WTC11 (cell line): ENCODE results near the gene HORMAD1. TPM values are rescaled to one million over a fixed set of nuclear protein-coding genes. Genes with fewer than 3 reads are reported as not detected.

Source experiments
- ATAC-seq: fragments of 200-7000 bp; cut with Tn5 transposase; 2 replicates; pipeline ENCODE4 v1.10.0; 2021; ENCODE audit warnings: mild to moderate bottlenecking, moderate library complexity
- CTCF ChIA-PET: fragments of 300-600 bp; sonication (Branson Sonifier 250); formaldehyde crosslinking; loops from one replicate; lab custom pipeline; 2021; ENCODE audit warnings: antibody characterized with exemption; lab: Charles Lee
- POLR2A ChIA-PET: fragments of 350-600 bp; sonication (Branson Sonifier 250); formaldehyde crosslinking; loops from one replicate; lab custom pipeline; 2021; ENCODE audit warnings: antibody characterized with exemption; lab: Charles Lee
- DNase-seq: peaks from one replicate; pipeline ENCODE4 v3.0.0; 2021; ENCODE audit warnings: low spot score
- H3K27ac Mint-ChIP-seq: 2 replicates; pipeline ENCODE4 v1.8.0; 2021; ENCODE audit warnings: mixed read lengths
- H3K27me3 Mint-ChIP-seq: 2 replicates; pipeline ENCODE4 v1.8.0; 2021; ENCODE audit warnings: low read depth, mild to moderate bottlenecking, moderate library complexity, mixed read lengths
- H3K36me3 Mint-ChIP-seq: 2 replicates; pipeline ENCODE4 v1.8.0; 2021; ENCODE audit warnings: mixed read lengths
- H3K4me1 Mint-ChIP-seq: 2 replicates; pipeline ENCODE4 v1.8.0; 2022; ENCODE audit warnings: mixed read lengths
- H3K4me3 Mint-ChIP-seq: 2 replicates; pipeline ENCODE4 v1.8.0; 2021; ENCODE audit warnings: mild to moderate bottlenecking, moderate library complexity, mixed read lengths
- H3K9me3 Mint-ChIP-seq: 2 replicates; pipeline ENCODE4 v1.8.0; 2021; ENCODE audit warnings: mixed read lengths
- AFF4 ChIP-seq: sonication (generic); formaldehyde crosslinking; IDR thresholded peaks from 2 replicates; pipeline ENCODE4 v1.8.1; 2023; ENCODE audit warnings: mild to moderate bottlenecking, missing genetic modification reagents, borderline replicate concordance
- ATF3 ChIP-seq: sonication (generic); formaldehyde crosslinking; conservative IDR thresholded peaks from 2 replicates; pipeline ENCODE4 v1.8.1; 2022; ENCODE audit warnings: mild to moderate bottlenecking, missing genetic modification reagents
- CREB1 ChIP-seq: sonication (generic); formaldehyde crosslinking; IDR thresholded peaks from 2 replicates; pipeline ENCODE4 v1.8.0; 2023; ENCODE audit warnings: mild to moderate bottlenecking, missing genetic modification reagents
- E2F5 ChIP-seq: sonication (generic); formaldehyde crosslinking; IDR thresholded peaks from 2 replicates; pipeline ENCODE4 v1.8.1; 2022; ENCODE audit warnings: mild to moderate bottlenecking, moderate library complexity, missing genetic modification reagents
- FOXK1 ChIP-seq: sonication (generic); formaldehyde crosslinking; IDR thresholded peaks from 2 replicates; pipeline ENCODE4 v1.8.0; 2022; ENCODE audit warnings: mild to moderate bottlenecking, moderate library complexity, missing genetic modification reagents
- GRHL2 ChIP-seq: fragments of 250-450 bp; sonication (Bioruptor Pico); IDR thresholded peaks from 2 replicates; pipeline ENCODE4 v1.8.0; 2022; ENCODE audit warnings: mild to moderate bottlenecking, moderate library complexity; ENCODE audit not compliant: insufficient replicate concordance, severe bottlenecking
- HMGXB4 ChIP-seq: sonication (generic); formaldehyde crosslinking; IDR thresholded peaks from 2 replicates; pipeline ENCODE4 v1.8.1; 2023; ENCODE audit warnings: mild to moderate bottlenecking, moderate library complexity, missing genetic modification reagents
- IRF1 ChIP-seq: sonication (generic); formaldehyde crosslinking; IDR thresholded peaks from 2 replicates; pipeline ENCODE4 v1.8.0; 2023; ENCODE audit warnings: missing genetic modification reagents
- MAX ChIP-seq: sonication (generic); formaldehyde crosslinking; IDR thresholded peaks from 2 replicates; pipeline ENCODE4 v1.8.0; 2022; ENCODE audit warnings: mild to moderate bottlenecking, missing genetic modification reagents
- NR1H2 ChIP-seq: sonication (generic); formaldehyde crosslinking; IDR thresholded peaks from 2 replicates; pipeline ENCODE4 v1.9.0; 2021; ENCODE audit warnings: mild to moderate bottlenecking, moderate library complexity, missing genetic modification reagents
- SOX15 ChIP-seq: fragments of 250-450 bp; sonication (Bioruptor Pico); IDR thresholded peaks from 2 replicates; pipeline ENCODE4 v1.9.0; 2021; ENCODE audit warnings: mild to moderate bottlenecking
- TP53 ChIP-seq: sonication (generic); formaldehyde crosslinking; IDR thresholded peaks from 2 replicates; pipeline ENCODE4 v1.8.1; 2023; ENCODE audit warnings: mild to moderate bottlenecking, missing genetic modification reagents
- ZBTB21 ChIP-seq: sonication (generic); formaldehyde crosslinking; IDR thresholded peaks from 2 replicates; pipeline ENCODE4 v1.8.1; 2023; ENCODE audit warnings: mild to moderate bottlenecking, missing genetic modification reagents, borderline replicate concordance
- ZNF121 ChIP-seq: sonication (generic); formaldehyde crosslinking; IDR thresholded peaks from 2 replicates; pipeline ENCODE4 v1.8.0; 2023; ENCODE audit warnings: missing genetic modification reagents
- ZNF232 ChIP-seq: sonication (generic); formaldehyde crosslinking; IDR thresholded peaks from 2 replicates; pipeline ENCODE4 v1.8.0; 2022; ENCODE audit warnings: mild to moderate bottlenecking, missing genetic modification reagents
- ZNF416 ChIP-seq: fragments of 250-450 bp; sonication (Bioruptor Pico); IDR thresholded peaks from 2 replicates; pipeline ENCODE4 v1.9.0; 2021; ENCODE audit warnings: mild to moderate bottlenecking, inconsistent platforms
- ZNF671 ChIP-seq: fragments of 250-450 bp; sonication (Bioruptor Pico); IDR thresholded peaks from 2 replicates; pipeline ENCODE4 v1.8.0; 2021; ENCODE audit warnings: mild to moderate bottlenecking
- total RNA-seq: library from RNA; stranded (reverse); gene quantifications from 3 replicates; pipeline ENCODE4 v1.2.3, GENCODE V29; 2021

Gene HORMAD1
- total RNA-seq, 1 experiment from 2014 or later, result not detected

GRCh38 chr1:150686275-150686674 is 34.4 kb downstream of the HORMAD1 start:
- no peaks in the 10 kb centered on the region for H3K9me3 Mint-ChIP-seq
- peak overlapping the region; percentile 27; the same call in 1 of the 2 replicates for H3K27ac Mint-ChIP-seq
- TF ChIP-seq ZNF121 (CRISPR knock-in tag) (0 out of 2 replicates have a peak, but pooled peaks have one; percentile 1), GRHL2 (CRISPR knock-in tag) (no peak)
- ChIA-PET POLR2A (interaction anchor here (1.1 kb wide), 1 partner anchor 57 kb away, joined by 4 read pairs; the partner anchor contains the start of gene ENSA), CTCF (no interaction called here)
- peaks cover 9% of the 10 kb centered on the region for H3K4me1 Mint-ChIP-seq
- no peak for ATAC-seq
- peaks cover 35% of the 10 kb centered on the region for H3K36me3 Mint-ChIP-seq
- DNase-seq, result no peak
- H3K27me3 Mint-ChIP-seq, result no peaks in the 10 kb centered on the region
- H3K4me3 Mint-ChIP-seq, result no peak overlapping the region

- ChIA-PET CTCF (interaction anchor here (1.1 to 1.2 kb wide), 2 partner anchors 123 to 124 kb away, joined by 3 read pairs; no protein-coding TSS in a partner anchor), POLR2A (interaction anchor here (0.8 to 2.1 kb wide), 2 partner anchors 10 to 13 kb away, joined by 3 to 7 read pairs; partner anchors contain the start of gene GOLPH3L)
- TF ChIP-seq E2F5, result no peak
- TF ChIP-seq NR1H2 (CRISPR knock-in tag), result no peak
- TF ChIP-seq ZNF671, result no peak
- no peak for TF ChIP-seq ZNF121 (CRISPR knock-in tag)
- no peak for TF ChIP-seq IRF1 (CRISPR knock-in tag)
- no peak for TF ChIP-seq ZBTB21 (CRISPR knock-in tag)
- TF ChIP-seq AFF4 (CRISPR knock-in tag), result no peak
- Mint-ChIP-seq H3K27me3 (no peaks in the 10 kb centered on the region), H3K4me3 (no peak overlapping the region), H3K4me1 (peaks cover 9% of the 10 kb centered on the region), H3K36me3 (peaks cover 35% of the 10 kb centered on the region), H3K9me3 (no peaks in the 10 kb centered on the region), H3K27ac (no peak overlapping the region)
- ATAC-seq, result no peak
- DNase-seq, result no peak
Observed at GRCh38 chr1:150683914-150684313, 36.8 kb downstream of the HORMAD1 start.

GRCh38 chr1:150678988-150679387 is 41.7 kb downstream of the HORMAD1 start:
- TF ChIP-seq TP53 (CRISPR knock-in tag), result no peak
- no peak for TF ChIP-seq ATF3 (CRISPR knock-in tag)
- no peak for TF ChIP-seq GRHL2 (CRISPR knock-in tag)
- no peak for TF ChIP-seq CREB1 (CRISPR knock-in tag)
- no peak for TF ChIP-seq HMGXB4
- TF ChIP-seq FOXK1 (CRISPR knock-in tag), result no peak
- no peak for TF ChIP-seq ZNF232 (CRISPR knock-in tag)
- no peak for TF ChIP-seq ZNF416
- TF ChIP-seq MAX (CRISPR knock-in tag), result no peak
- TF ChIP-seq SOX15 (CRISPR knock-in tag), result no peak
- TF ChIP-seq, all 79 proteins: peak for 0
- peaks cover 28% of the 10 kb centered on the region for H3K36me3 Mint-ChIP-seq
- no peak overlapping the region for H3K4me3 Mint-ChIP-seq
- ChIA-PET POLR2A (no interaction called here), CTCF (interaction anchor here (1.3 kb wide), 1 partner anchor 18 kb away, joined by 3 read pairs; the partner anchor contains the start of gene GOLPH3L)
- no peak for DNase-seq
- peaks cover 3% of the 10 kb centered on the region for H3K4me1 Mint-ChIP-seq
- no peaks in the 10 kb centered on the region for H3K9me3 Mint-ChIP-seq
- H3K27ac Mint-ChIP-seq, result peak overlapping the region; percentile 53; the same call in 1 of the 2 replicates
- H3K27me3 Mint-ChIP-seq, result no peaks in the 10 kb centered on the region
- ATAC-seq, result no peak
